ENCODE measurements around the gene C11orf86.
"Not testable (repeated sequence)": the region's sequence is repeated elsewhere in the genome, so short reads cannot be mapped to it uniquely, and the experiment has no call there.

DNA sequence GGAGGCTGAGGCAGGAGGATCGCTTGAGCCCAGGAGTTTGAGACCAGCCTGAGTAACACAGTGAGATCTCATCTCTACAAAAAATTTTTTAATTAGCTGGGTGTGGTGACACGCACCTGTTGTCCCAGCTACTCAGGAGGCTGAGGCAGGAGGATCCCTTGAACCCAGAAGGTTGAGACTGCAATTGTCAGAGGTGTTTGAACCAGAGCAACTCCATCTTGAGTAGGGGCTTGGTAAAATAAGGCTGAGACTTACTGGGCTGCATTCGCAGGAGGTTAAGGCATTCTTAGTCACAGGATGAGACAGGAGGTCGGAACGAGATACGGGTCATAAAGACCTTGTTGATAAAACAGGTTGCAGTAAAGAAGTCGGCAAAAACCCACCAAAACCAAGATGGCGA lies 30.1 kb downstream of the C11orf86 start:
- TF ChIP-seq, protein P1, sequence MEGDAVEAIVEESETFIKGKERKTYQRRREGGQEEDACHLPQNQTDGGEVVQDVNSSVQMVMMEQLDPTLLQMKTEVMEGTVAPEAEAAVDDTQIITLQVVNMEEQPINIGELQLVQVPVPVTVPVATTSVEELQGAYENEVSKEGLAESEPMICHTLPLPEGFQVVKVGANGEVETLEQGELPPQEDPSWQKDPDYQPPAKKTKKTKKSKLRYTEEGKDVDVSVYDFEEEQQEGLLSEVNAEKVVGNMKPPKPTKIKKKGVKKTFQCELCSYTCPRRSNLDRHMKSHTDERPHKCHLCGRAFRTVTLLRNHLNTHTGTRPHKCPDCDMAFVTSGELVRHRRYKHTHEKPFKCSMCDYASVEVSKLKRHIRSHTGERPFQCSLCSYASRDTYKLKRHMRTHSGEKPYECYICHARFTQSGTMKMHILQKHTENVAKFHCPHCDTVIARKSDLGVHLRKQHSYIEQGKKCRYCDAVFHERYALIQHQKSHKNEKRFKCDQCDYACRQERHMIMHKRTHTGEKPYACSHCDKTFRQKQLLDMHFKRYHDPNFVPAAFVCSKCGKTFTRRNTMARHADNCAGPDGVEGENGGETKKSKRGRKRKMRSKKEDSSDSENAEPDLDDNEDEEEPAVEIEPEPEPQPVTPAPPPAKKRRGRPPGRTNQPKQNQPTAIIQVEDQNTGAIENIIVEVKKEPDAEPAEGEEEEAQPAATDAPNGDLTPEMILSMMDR (IDR thresholded peaks at IDR 0.05), result not testable (repeated sequence)
- not testable (repeated sequence) for TF ChIP-seq POLR2AphosphoS5 (IDR thresholded peaks at IDR 0.05; ENCODE audit: insufficient read depth in 1 of 2, low read depth in 1 of 2)

All from vagina (tissue), 2 donors.